AG08396 (cell line): ENCODE data around the gene LIG4.
A peak's percentile ranks its signal among the peaks of the same experiment; 100 is the strongest.
"Not testable (repeated sequence)": the region's sequence is repeated elsewhere in the genome, so short reads cannot be mapped to it uniquely, and the experiment has no call there.

ENCODE experiments used
- DNase-seq: peaks from one replicate; pipeline ENCODE4 v3.0.0; 2012; ENCODE audit warnings: low spot score, mixed read lengths

Gene LIG4

DNA sequence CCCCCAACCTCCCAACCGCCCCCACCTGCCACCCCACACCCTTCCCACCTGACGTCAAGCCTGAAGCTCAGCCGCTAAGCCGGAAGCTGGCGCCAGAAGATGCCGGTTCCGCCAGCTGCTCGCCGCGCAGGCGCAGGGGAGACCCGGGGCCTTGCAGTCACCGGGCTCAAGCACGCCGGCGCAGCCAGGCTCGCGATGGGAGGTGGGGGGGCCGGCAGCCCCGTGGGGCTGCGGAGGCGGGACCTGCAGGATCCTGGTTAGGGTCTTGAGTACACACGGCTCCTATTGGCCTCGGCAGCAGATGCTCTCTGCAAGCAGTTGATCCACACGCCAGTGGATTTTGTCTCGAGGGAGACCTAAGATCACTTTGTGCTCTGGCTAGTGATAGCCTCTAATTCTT is at the start of gene LIG4:
LIG4 (minus strand) TSS at position 101 of the 400 bp plus-strand sequence. CDS start 4,268 bp downstream, outside the sequence.
- DNase-seq: peak; percentile 97

DNA sequence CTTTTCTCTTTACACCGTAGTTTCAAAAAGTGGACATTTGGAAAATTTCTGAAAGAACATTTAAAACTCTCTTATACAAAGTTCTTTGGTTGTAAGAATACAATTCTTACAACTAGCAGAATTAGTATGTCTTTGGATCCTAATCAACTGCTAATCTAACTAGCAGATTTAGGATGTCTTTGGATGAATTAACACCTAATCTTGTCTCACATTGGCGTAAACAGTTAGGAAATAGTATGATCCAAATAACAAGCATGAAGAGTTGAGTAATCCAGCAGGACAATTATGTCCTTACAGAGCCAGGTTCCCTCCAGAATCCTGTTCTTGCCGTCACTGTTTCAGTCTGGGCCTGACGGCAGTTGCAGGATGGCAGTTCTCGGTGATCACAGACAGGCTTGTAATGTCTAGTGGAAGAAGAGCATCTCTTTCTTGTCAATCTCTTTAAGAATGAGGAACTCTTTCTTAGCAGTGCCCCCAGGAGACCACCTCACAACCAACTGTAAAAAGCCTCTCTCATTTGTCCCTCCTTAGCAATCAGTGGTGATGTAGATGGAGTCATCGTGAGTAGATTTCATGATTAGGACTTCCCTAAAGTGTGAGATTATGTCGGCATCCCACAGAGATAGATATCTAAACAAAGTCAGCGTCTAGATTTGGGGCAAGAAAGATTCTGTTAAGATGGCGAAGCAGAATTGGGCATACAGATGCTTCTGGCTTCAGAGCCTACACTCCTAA is 48.5 kb upstream of the LIG4 start:
- no peak for DNase-seq

DNA sequence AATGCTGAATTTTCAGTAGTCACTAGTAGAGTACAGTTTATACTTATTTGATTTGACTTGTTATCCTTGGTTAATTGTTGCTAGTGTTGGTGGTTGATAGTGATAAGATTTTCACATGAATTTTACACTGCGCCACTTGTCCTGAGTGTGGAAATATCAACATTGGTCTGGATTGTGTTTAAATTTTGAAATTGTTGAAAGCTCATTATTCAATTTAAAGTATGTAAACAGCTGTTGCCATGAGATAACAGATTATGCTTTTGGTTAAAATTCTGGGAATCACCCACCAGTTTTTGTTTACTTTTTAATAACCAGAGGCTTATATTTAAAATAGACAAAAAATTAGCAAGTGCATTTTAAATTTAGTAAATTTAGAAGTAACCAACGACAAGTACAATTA is 41.9 kb upstream of the LIG4 start:
- DNase-seq: no peak

DNA sequence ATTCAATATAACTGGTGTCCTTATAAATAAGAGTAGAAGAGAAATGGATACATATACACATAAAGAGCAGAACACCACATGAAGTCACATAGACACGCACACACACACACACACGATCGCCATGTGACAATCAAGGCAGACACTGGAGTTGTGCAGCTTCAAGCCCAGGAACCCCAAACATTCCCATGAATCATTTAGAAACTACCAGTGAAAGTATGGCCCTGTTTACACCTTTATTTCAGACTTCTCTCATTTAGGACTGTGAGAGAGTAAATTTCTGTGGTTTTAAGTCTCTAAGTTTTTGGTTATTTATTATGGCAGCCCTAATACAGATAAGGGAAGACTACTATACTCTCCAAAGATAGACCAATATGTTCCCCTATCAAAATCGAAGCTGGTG is 33.8 kb upstream of the LIG4 start:
- no peak for DNase-seq

DNA sequence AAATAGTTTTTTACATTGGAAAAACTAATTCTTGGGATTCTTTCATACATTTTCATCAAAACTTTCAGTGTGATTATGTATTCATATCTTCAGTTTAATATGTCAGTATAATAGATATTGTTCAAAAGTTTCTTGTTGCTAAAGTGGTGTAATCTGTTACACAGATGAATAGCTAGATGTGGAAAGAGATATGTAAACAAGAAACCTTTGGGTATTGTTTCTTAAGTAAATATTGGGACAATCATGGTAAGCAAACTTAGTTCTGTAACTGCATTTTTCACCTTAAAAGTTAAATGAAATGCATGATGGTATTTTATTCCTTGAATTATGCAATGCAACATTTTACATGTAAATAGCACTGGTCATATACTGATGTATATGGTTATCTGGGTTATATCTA is 15.0 kb upstream of the LIG4 start:
- DNase-seq: no peak

DNA sequence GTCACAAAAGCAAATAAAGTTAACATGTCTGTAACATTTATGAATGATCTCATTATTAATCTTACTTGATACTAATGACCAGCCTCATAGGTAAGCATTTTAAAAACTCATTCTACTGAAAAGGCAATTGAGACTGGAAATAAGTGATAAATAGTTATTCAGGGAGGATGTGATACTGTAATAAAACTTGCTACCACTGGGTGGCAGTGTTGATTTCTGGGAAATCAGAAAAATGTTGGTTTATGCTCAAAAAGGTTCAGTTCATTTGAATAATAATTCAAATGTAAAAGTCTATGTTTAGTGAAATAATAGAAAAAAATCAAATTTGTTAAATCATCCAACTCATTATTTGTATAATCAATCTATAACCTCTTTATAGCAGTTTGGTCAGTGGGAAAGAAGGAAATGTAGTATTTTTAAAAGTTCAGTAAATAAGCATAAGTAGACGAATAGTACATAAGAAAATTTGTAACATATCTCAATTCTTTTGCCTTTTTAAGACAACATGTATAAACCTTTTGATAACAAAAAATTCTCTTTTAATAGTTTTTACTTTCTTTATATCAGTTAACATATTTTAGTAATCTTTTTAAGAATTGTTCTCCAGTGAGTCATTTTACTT is 12.4 kb upstream of the LIG4 start:
- peak; percentile 29 for DNase-seq

DNA sequence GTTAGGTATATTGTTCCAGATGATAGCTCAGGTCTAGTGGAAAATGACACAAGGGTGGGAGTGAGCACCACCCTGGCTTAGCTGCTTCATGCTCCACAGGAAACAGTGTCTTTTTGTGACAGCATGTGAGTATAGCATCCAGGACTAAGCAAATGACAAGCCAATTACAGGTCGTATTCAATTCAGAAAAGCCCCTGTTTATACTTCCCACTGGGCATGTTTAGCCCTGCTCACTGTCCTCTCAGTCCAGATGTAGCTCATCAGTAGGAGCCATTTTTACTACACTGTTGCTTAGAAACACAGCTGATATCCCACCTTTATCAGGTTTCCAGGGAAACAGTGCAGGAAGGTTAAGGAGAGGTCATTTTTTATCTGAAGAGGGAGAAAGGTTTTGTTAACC is 10.8 kb upstream of the LIG4 start:
- no peak for DNase-seq

DNA sequence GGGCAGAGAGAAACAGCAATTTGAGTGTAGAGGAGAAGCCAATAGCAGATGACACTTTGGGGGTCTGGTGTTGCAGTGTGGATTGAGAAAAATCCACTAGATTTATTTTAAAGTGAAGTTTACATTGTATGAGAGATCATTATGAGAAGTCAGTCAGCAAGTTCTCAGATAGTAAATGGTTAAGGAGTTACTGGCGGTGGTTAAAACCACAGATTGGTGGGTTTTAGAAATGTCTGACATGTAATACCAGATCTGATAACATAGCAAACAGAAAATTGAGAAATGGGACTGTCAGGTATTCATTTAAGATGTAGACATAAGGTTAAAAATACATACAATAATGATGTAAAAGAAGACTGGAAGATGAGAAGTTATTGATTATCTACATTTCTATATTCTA is 10.1 kb upstream of the LIG4 start:
- DNase-seq: no peak

DNA sequence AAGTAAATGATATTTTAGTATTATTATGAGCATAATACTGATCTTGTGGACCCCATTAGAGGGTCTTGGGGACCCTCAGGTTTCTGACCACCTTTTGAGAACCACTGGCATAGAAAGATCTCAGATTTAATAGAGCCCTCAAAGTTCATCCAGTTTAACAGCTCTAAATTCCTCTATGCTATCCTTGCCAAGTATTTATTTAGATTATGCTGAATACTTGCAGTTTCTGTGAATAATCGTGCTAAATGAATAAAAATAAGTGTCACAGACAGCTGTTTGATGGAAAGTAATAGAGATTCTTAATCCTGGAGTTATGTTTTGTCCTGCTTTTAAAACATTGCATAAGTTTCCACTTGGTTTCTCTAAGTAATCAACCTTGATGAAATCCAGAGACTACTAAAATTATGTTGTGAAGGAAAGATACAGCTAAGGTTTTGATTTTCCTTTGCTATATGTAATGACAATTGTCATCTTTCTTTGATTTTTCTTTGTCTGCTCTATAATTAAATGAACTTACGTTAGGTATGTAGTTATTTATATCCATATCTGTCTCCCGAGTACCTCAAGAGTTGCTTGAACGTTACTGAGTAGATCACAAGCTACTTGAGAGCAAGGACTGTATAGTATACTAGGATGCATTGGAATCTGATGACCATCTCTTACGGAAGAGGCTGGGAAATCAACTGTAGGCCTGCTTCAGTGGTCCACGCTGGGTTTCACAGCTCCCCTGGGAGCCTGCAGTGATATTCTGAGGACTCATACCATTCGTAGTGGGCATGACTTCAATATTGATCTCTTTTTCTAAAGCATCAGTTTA is 8.6 kb upstream of the LIG4 start:
- no peak for DNase-seq

DNA sequence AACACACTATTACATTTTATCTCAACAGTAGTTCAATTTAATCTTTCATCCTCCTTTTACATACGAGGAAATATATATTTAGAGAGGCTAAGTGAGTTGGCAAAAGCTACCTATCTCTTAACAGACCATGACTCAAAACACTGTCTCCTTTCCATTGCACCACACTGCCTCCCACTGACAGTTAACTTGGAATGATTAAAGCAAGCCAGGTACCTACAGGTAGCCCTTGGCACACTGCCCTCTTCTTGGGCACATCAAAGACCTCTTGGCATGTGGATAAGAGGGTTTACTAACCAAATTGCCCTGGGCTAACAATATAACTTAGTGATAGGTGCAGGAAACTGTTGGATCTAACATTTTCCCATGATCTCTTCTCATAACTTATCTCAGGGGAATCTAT is 4.7 kb upstream of the LIG4 start:
- DNase-seq: no peak

DNA sequence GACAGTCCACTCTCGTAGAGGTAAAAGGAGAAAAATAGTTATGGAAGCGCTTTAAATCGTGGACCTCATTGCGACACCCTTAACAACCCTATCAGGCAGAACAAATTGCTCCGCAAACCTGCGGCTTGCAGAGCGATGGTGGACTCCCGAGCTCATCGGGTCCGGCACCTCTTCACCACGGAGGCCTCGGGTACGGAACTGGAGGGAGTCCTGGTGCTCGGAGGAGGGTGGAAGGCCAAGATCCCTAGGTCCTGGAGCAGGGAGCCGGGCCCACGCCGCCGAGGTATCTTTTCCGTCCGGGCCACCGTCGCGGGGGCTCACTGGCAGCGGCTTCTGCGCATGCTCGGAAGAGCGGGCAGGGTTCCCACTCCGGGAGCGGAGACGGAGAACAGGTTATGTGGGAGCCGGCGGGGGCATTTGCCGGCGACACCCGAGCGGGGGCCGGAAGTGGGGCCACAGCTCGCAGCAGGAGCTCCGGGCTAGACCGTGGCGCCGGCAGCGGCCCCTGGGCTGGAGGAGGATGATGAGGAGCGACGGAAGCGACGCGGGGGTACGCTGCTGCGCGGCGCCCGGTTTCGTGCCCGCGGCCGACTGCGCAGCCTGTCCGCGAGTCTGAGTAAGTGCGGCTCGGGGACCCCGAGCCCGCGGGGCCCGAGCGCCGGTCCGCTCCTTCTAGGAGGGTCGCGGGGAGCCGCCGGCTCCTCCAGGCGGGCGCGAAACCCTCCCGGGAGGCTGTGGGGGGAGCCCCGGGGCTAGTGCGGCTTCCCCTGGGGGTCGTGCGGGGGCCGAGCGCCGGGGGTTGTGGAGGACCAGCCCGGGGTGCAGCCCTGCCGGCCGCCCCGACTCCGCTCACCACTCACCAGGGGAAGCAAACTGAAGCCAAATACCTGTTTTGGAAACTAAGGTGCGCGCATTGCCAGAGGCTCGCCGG is 3.0 kb upstream of the LIG4 start, which contains the start of gene ABHD13:
ABHD13 (plus strand) TSS at position 349 of the 931 bp plus-strand sequence. CDS start 10,827 bp downstream, outside the sequence.
- peak; percentile 96 for DNase-seq

DNA sequence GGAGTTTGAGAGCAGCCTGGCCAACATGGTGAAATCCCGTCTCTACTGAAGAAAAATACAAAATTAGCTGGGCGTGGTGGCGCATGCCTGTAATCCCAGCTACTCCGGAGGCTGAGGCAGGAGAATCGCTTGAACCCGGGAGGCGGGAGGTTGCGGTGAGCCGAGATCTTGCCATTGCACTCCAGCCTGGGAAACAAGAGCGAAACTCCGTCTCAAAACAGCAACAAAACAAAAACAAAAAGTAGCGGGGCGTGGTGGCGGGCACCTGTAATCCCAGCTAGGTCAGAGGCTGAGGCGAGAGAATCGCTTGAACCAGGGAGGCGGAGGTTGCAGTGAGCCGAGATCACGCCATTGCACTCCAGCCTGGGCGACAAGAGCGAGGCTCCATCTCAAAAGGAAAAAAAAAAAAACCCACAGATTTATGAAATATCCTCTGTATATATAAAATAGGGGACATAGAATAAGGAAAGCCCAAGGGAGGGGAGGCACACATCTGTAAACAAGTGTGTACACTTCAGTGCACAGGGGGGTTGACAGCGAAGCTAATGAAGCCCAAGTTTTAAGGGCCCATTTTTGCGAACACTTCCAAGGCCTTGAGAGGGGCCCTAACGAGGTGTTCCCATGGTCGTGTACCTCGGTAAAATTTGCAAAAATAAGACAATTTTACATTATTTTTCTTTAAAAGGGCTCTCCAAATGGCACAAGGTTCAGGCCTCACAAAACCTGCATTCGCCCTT is 2.1 kb upstream of the LIG4 start:
- DNase-seq: not testable (repeated sequence)

DNA sequence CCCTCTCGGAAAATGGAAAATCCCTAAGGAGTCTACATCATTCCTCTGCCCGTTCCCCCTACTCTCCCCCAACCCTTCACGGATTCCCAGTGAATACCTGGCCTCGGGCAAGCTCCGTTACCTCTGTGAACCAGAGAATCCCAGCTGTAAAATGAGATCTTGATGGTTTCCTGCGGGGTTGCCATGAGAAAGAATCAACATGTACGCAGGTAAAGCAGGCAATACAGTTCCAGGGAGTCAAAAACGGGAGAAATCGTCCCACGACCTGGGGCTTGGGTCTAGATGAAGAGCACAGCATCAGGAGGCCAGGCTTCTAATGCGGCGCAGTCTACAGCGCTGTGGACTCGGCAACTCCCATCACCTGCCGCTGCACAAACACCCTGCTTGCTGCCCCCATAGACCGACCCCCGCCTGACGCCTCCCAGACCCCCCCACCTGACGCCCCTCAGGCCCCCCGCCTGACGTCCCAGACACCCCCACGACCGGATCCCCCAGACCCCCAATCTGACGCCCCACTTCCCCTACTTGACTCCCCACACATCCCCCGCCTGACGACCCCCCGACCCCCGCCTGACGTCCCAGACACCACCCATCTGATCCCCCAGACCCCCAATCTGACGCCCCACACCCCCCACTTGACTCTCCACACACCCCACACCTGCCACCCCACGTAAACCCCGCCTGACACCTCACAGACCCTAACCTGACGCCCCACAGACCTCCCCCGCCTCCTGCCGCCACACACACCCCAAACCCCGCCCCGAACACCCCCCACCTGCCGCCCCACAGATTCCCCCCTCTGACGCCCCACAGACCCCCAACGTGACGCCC is 680 bp downstream of the LIG4 start:
- DNase-seq: peak; percentile 22

DNA sequence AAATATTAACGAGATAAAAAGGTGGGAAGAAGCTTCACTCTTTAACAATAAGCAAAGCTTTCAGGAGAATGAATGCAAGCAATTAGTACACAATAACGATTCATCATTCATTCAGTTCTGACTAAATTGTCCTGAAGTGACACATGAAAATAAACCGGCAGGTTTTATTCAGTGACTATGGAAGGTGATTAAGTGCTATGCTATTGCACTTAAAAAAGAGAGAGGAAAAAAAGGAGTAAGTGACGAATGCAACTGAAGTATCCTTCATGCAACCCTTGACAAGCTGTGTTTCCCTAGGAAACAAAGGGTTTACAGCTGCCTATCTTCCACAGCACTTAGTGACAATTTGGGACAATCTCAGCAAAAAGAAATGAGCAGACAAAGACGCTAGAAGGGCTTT is 1.4 kb downstream of the LIG4 start:
- DNase-seq: peak; percentile 31

DNA sequence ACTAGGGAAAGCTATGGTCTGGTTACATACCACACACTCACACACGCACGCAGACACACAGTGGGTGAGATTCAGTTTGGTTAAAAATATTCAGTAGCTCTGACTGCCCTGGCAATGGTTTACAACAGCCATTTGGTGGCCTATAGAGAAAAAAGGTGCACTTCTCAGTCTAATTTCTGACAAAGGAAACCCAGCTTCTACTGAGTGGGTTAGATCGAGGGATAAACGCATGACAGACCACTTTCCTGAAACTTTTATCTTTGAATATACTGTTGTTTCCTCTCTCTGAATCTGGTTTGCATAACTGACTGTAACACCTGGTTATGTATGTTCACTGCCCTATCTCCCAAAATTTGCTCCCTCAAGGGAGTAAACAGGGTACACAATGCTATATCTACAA is 2.5 kb downstream of the LIG4 start:
- DNase-seq: no peak

DNA sequence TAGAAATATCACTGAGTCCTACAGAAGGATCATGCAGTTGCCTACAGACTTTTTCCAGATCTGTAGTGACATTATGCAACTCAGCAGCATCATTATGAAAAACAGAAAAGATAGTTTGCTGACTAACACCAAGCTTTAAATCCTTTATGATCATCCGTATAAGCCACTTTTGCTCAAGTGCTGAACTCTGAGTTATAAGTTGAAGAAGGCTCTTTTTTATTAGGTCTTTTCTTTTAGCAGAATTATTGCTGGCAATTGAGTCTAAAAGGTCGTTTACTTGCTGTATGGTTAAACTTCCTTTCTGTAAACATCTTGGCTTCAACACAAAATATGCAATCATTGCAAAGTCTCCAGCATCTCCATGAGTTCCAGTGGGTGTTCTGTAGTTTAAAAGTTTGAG is 4.8 kb downstream of the LIG4 start:
- no peak for DNase-seq

DNA sequence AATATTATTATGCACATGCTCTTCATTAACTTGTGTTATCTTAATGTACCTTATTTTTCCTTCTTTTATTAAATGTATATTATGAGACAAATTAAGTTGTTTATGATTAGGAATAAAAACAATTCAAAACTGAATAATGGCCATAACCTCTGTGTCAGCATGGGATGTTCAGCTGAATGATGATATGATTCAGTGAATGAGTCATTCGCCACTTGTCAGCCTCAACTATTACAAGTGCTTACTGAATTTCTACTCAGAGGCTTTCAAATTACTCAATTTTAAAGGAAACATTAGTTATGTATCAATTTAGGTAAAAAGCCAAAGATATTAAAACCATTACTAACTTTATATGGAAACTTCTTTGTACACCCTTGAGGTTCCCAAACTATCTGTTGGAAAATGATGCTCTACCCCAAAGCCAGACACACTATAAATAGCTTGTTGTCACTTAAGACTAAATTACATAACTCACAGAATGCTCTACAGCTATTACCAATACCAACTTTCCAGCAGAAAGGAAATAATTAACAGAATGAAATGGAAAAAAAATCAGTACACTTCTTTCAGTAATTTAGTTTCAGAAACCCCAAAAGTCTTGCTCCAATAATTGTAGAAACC is 14.4 kb downstream of the LIG4 start:
- no peak for DNase-seq

DNA sequence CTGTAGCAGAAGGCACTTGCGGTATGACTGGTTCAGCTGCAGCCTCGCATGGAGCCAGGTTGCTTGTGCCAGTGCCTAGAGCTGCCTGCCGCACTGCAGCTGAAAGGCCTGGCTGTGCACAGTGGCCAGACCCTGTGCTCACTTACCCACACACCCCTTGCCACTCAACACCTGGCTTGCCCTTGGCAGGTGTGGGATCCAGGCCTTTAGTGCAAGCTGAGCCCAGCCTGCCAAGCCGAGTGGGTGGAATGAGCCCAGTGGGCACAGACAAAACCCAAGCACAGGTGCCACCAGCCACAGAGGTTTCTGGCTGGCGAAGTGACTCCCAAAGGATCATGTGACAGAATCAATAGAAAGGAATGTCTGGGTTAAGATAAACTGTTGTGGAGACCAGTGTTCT is 19.5 kb downstream of the LIG4 start:
- no peak for DNase-seq

DNA sequence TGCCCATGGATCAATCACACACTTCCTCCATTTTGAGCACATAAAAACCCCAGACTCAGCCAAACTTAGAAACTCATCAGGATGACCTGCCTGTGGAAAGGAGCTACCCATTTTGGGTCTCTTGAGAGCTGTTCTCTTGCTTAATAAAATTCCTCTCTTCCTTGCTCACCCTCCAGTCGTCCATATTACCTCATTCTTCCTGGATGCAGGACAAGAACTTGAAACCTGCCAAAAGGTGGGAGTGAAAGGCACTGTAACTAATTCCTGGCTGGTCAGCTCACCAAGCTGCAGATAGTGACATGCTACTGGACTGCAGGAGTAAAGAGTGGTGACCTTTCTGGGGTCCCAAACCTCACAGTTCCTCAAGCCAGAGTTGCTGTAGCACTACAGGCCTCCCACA is 20.2 kb downstream of the LIG4 start:
- DNase-seq: no peak

DNA sequence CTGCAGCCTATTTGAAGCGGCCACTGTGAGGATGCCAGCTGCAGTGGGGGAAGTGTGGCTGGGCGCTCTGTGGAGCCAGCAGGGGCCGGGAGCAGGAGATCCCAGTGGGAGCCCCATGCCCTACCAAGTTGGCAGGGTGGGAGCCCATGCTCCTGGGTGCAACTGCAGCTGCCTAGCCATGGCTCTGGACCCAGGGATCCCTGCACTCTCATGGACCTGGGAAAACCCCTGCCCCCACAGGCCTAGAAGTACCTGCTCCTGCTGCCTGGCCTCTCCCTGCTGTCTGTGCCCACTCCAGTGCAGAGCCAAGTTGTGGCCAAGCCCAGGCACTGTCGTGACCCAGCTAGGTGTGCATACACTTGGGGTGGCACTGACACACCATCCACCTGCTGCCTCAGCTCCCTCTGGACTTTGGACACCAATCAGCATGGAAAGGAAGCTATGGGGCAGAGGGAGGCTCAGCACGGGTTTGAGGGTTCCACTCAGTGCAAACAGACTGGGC is 20.9 kb downstream of the LIG4 start:
- DNase-seq: no peak
